DND-41 (cell line): ENCODE results near the gene TMX1.
A peak's percentile ranks its signal among the peaks of the same experiment; 100 is the strongest.
"Not testable (repeated sequence)": the region's sequence is repeated elsewhere in the genome, so short reads cannot be mapped to it uniquely, and the experiment has no call there.

Experiments used
- ATAC-seq: fragments of 200-7000 bp; cut with Tn5 transposase; 3 replicates; pipeline ENCODE4 v1.9.1; 2021; ENCODE audit warnings: low read depth; ENCODE audit not compliant: insufficient read depth
- DNase-seq: peaks from one replicate; pipeline ENCODE4 v3.0.0-alpha.2; 2020
- H2AFZ ChIP-seq: 2 replicates; pipeline ENCODE4 v1.6.0; 2012; ENCODE audit warnings: low read depth, low read length
- H3K27ac ChIP-seq: 2 replicates; pipeline ENCODE4 v1.5.1; 2012; ENCODE audit warnings: low read length, inconsistent platforms
- H3K27me3 ChIP-seq: fragments of 200-600 bp; sonication (generic); 2 replicates; pipeline ENCODE4 v1.6.0; 2012; ENCODE audit warnings: low read length, mild to moderate bottlenecking, inconsistent platforms; ENCODE audit not compliant: insufficient read depth, poor library complexity
- H3K36me3 ChIP-seq: 2 replicates; pipeline ENCODE4 v1.5.1; 2012; ENCODE audit warnings: low read length, inconsistent platforms; ENCODE audit not compliant: insufficient read depth
- H3K4me1 ChIP-seq: 2 replicates; pipeline ENCODE4 v1.5.1; 2012; ENCODE audit warnings: mild to moderate bottlenecking, low read length; ENCODE audit not compliant: insufficient read depth
- H3K4me2 ChIP-seq: 2 replicates; pipeline ENCODE4 v1.6.0; 2012; ENCODE audit warnings: mild to moderate bottlenecking, moderate library complexity, low read length, inconsistent platforms; ENCODE audit not compliant: insufficient read depth
- H3K4me3 ChIP-seq, 2 experiments: fragments of 200-600 bp in 1 of 2; shearing (Covaris generic) in 1 of 2; 2 replicates each; pipeline ENCODE4 v1.5.1; 2012 to 2016; ENCODE audit warnings: inconsistent platforms in 2 of 2, low read length in 2 of 2, mild to moderate bottlenecking in 2 of 2, low read depth in 1 of 2, moderate library complexity in 1 of 2
- H3K79me2 ChIP-seq: 2 replicates; pipeline ENCODE4 v1.6.0; 2012; ENCODE audit warnings: low read length, inconsistent platforms; ENCODE audit not compliant: insufficient read depth
- H3K9ac ChIP-seq: 2 replicates; pipeline ENCODE4 v1.6.0; 2012; ENCODE audit warnings: low read depth, mild to moderate bottlenecking, inconsistent platforms, low read length, moderate library complexity
- H3K9me3 ChIP-seq: 2 replicates; pipeline ENCODE4 v1.5.1; 2012; ENCODE audit warnings: low read length, moderate library complexity, mild to moderate bottlenecking, inconsistent platforms; ENCODE audit not compliant: insufficient read depth, severe bottlenecking
- H4K20me1 ChIP-seq: 2 replicates; pipeline ENCODE4 v1.6.0; 2012; ENCODE audit warnings: low read length; ENCODE audit not compliant: insufficient read depth
- CTCF ChIP-seq: IDR thresholded peaks from 2 replicates; pipeline ENCODE4 v1.5.1; 2012; ENCODE audit warnings: borderline replicate concordance, low read length, moderate library complexity, mild to moderate bottlenecking; ENCODE audit not compliant: poor library complexity, severe bottlenecking; ENCODE audit errors: extremely low read depth
- EZH2 ChIP-seq: IDR thresholded peaks from 3 replicates; pipeline ENCODE4 v1.6.1; 2012; ENCODE audit warnings: borderline replicate concordance, low read depth, mild to moderate bottlenecking, moderate library complexity, low read length, inconsistent platforms; ENCODE audit not compliant: severe bottlenecking

Gene TMX1

GRCh38 chr14:51216602-51217001 lies 23.4 kb upstream of the TMX1 start:
- H3K27me3 ChIP-seq: no peaks in the 10 kb centered on the region
- no peak for TF ChIP-seq EZH2
- no peak for TF ChIP-seq CTCF
- no peaks in the 10 kb centered on the region for H3K36me3 ChIP-seq
- no peaks in the 10 kb centered on the region for H4K20me1 ChIP-seq
- no peak for ATAC-seq
- H3K9ac ChIP-seq: no peak overlapping the region
- no peak overlapping the region for H3K27ac ChIP-seq
- no peak overlapping the region for H3K4me3 ChIP-seq
- no peaks in the 10 kb centered on the region for H3K9me3 ChIP-seq
- H3K4me2 ChIP-seq: no peak overlapping the region
- no peak overlapping the region for H2AFZ ChIP-seq
- no peaks in the 10 kb centered on the region for H3K4me1 ChIP-seq
- H3K79me2 ChIP-seq: no peaks in the 10 kb centered on the region
- no peak for DNase-seq

GRCh38 chr14:51219473-51220448 lies 20.3 kb upstream of the TMX1 start:
- H3K4me2 ChIP-seq: no peak overlapping the region
- no peaks in the 10 kb centered on the region for H3K4me1 ChIP-seq
- DNase-seq (no peak), ATAC-seq (no peak)
- H3K27me3 ChIP-seq: no peaks in the 10 kb centered on the region
- H3K9me3 ChIP-seq: peaks cover 5% of the 10 kb centered on the region
- TF ChIP-seq EZH2: no peak
- TF ChIP-seq CTCF: peak; percentile 69
- no peaks in the 10 kb centered on the region for H4K20me1 ChIP-seq
- H3K9ac ChIP-seq: no peak overlapping the region
- H3K79me2 ChIP-seq: no peaks in the 10 kb centered on the region
- H2AFZ ChIP-seq: no peak overlapping the region
- H3K4me3 ChIP-seq: no peak overlapping the region
- H3K27ac ChIP-seq: no peak overlapping the region
- H3K36me3 ChIP-seq: no peaks in the 10 kb centered on the region

GRCh38 chr14:51223463-51223862 lies 16.6 kb upstream of the TMX1 start:
- not testable (repeated sequence) for DNase-seq, H3K9ac ChIP-seq, H3K4me2 ChIP-seq, H3K4me3 ChIP-seq, H3K79me2 ChIP-seq, H3K27ac ChIP-seq, H4K20me1 ChIP-seq, H3K27me3 ChIP-seq, H3K4me1 ChIP-seq, H3K36me3 ChIP-seq, H2AFZ ChIP-seq, H3K9me3 ChIP-seq, ATAC-seq

GRCh38 chr14:51224551-51224950 lies 15.5 kb upstream of the TMX1 start:
- Histone ChIP-seq H3K79me2 (no peaks in the 10 kb centered on the region), H3K9ac (no peak overlapping the region), H3K4me3 (no peak overlapping the region), H3K9me3 (peaks cover 5% of the 10 kb centered on the region), H4K20me1 (no peaks in the 10 kb centered on the region), H3K27ac (no peak overlapping the region), H3K36me3 (no peaks in the 10 kb centered on the region), H3K4me1 (no peaks in the 10 kb centered on the region), H3K27me3 (no peaks in the 10 kb centered on the region), H3K4me2 (no peak overlapping the region), H2AFZ (no peak overlapping the region)
- ATAC-seq: no peak
- no peak for DNase-seq
- no peak for TF ChIP-seq CTCF
- TF ChIP-seq EZH2: no peak
